GM12878 (cell line): ENCODE results near the gene GAL.
"Not testable (repeated sequence)": the region's sequence is repeated elsewhere in the genome, so short reads cannot be mapped to it uniquely, and the experiment has no call there.

Experiments
- MYC ChIP-seq: IDR thresholded peaks from 2 replicates; pipeline ENCODE4 v1.6.1; 2011; ENCODE audit warnings: mild to moderate bottlenecking, low read length, moderate library complexity, inconsistent platforms; ENCODE audit not compliant: insufficient read depth, insufficient replicate concordance, insufficient read length, severe bottlenecking
- STAT3 ChIP-seq: IDR thresholded peaks from 2 replicates; pipeline ENCODE4 v1.6.1; 2011; ENCODE audit warnings: low read depth, low read length, improper control_type of control experiment
- YY1 ChIP-seq: IDR thresholded peaks from 2 replicates; pipeline ENCODE4 v1.6.1; 2011; ENCODE audit warnings: low read depth, mild to moderate bottlenecking, low read length
- TF ChIP-seq, protein P1 (sequence below): IDR thresholded peaks from 2 replicates; pipeline ENCODE4 v1.6.1; 2012; ENCODE audit warnings: mild to moderate bottlenecking, low read depth, low read length

DNA sequence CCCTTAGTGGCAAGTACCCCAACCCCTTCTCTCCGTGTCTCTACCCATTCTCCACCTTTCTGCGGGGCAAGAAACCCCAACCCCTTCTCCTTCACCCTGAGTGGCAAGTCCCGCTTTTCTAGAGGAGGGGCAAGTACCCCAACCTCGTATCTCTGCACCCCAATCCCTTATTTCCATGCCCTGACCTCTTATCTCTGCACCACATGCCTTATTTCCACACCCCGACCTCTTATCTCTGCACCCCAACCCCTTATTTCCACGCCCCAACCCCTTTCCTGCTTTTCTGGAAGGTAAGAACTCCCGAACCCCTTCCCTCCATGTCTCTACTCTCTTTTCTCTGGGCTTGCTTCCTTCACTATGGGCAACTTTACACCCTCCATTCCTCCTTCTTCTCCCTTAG is 49.7 kb upstream of the GAL start:
- not testable (repeated sequence) for TF ChIP-seq MYC, YY1, STAT3
- TF ChIP-seq, protein P1, sequence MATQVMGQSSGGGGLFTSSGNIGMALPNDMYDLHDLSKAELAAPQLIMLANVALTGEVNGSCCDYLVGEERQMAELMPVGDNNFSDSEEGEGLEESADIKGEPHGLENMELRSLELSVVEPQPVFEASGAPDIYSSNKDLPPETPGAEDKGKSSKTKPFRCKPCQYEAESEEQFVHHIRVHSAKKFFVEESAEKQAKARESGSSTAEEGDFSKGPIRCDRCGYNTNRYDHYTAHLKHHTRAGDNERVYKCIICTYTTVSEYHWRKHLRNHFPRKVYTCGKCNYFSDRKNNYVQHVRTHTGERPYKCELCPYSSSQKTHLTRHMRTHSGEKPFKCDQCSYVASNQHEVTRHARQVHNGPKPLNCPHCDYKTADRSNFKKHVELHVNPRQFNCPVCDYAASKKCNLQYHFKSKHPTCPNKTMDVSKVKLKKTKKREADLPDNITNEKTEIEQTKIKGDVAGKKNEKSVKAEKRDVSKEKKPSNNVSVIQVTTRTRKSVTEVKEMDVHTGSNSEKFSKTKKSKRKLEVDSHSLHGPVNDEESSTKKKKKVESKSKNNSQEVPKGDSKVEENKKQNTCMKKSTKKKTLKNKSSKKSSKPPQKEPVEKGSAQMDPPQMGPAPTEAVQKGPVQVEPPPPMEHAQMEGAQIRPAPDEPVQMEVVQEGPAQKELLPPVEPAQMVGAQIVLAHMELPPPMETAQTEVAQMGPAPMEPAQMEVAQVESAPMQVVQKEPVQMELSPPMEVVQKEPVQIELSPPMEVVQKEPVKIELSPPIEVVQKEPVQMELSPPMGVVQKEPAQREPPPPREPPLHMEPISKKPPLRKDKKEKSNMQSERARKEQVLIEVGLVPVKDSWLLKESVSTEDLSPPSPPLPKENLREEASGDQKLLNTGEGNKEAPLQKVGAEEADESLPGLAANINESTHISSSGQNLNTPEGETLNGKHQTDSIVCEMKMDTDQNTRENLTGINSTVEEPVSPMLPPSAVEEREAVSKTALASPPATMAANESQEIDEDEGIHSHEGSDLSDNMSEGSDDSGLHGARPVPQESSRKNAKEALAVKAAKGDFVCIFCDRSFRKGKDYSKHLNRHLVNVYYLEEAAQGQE, result not testable (repeated sequence)
